ENCODE data around the gene PRKRA.

The PRKRA gene

GRCh38 chr2:178395941-178396570, 54.9 kb downstream of the PRKRA start:
- Histone ChIP-seq H3K36me3 (ENCODE audit: low read depth) (peaks cover 7% of the 10 kb centered on the region; the same call in 1 of the 2 replicates), H3K4me3 (ENCODE audit: severe bottlenecking) (no peak overlapping the region), H3K27ac (ENCODE audit: poor library complexity, severe bottlenecking) (no peak overlapping the region), H3K9me3 (ENCODE audit: severe bottlenecking) (no peaks in the 10 kb centered on the region), H3K27me3 (ENCODE audit: insufficient read depth, poor library complexity, severe bottlenecking) (no peaks in the 10 kb centered on the region), H3K4me1 (ENCODE audit: insufficient read depth, poor library complexity, severe bottlenecking) (peaks cover 5% of the 10 kb centered on the region)
- ATAC-seq (ENCODE audit: low read depth) (no peak), DNase-seq (ENCODE audit: low spot score) (no peak)
- no peak for TF ChIP-seq CTCF (IDR thresholded peaks at IDR 0.05; ENCODE audit: poor library complexity, severe bottlenecking)

DNA sequence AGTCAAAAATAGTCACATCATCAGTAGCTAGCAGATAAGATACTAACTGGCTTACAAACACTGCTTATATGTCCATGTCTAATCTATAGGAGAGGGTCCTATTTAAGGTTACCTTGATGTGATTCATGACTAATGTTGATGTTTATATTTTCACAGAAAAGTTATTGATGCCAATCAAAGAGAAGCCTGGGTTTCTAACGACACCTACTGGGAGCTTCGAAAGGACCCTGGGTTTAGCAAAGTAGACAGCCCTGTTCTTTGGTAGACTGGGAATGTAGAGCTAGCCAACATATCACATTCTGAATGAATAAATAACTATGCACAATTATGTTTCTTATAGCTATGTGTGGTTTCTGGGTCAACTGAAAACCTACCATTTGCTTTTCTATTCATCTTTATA, 55.7 kb downstream of the PRKRA start:
- DNase-seq (ENCODE audit: low spot score) (no peak), ATAC-seq (ENCODE audit: low read depth) (no peak)
- TF ChIP-seq CTCF (IDR thresholded peaks at IDR 0.05; ENCODE audit: poor library complexity, severe bottlenecking) = no peak
- Histone ChIP-seq H3K27ac (ENCODE audit: poor library complexity, severe bottlenecking) (no peak overlapping the region), H3K9me3 (ENCODE audit: severe bottlenecking) (no peaks in the 10 kb centered on the region), H3K36me3 (ENCODE audit: low read depth) (peaks cover 7% of the 10 kb centered on the region), H3K4me1 (ENCODE audit: insufficient read depth, poor library complexity, severe bottlenecking) (peaks cover 5% of the 10 kb centered on the region), H3K4me3 (ENCODE audit: severe bottlenecking) (no peak overlapping the region), H3K27me3 (ENCODE audit: insufficient read depth, poor library complexity, severe bottlenecking) (no peaks in the 10 kb centered on the region)

GRCh38 chr2:178394859-178395258, 56.1 kb downstream of the PRKRA start:
- ATAC-seq (ENCODE audit: low read depth) = no peak

GRCh38 chr2:178392215-178392614, 58.8 kb downstream of the PRKRA start:
- H3K27me3 ChIP-seq (ENCODE audit: insufficient read depth, poor library complexity, severe bottlenecking) = no peaks in the 10 kb centered on the region
- H3K9me3 ChIP-seq (ENCODE audit: severe bottlenecking) = no peaks in the 10 kb centered on the region
- peaks cover 11% of the 10 kb centered on the region for H3K36me3 ChIP-seq (ENCODE audit: low read depth)
- no peak overlapping the region for H3K27ac ChIP-seq (ENCODE audit: poor library complexity, severe bottlenecking)
- TF ChIP-seq CTCF (IDR thresholded peaks at IDR 0.05; ENCODE audit: poor library complexity, severe bottlenecking) = no peak
- peaks cover 5% of the 10 kb centered on the region for H3K4me1 ChIP-seq (ENCODE audit: insufficient read depth, poor library complexity, severe bottlenecking)
- no peak for DNase-seq (ENCODE audit: low spot score)
- peak; percentile 52; the same call in 1 of the 3 replicates for ATAC-seq (ENCODE audit: low read depth)
- no peak overlapping the region for H3K4me3 ChIP-seq (ENCODE audit: severe bottlenecking)

More at GRCh38 chr2:178394859-178395258, 56.1 kb downstream of the PRKRA start:
- no peak for TF ChIP-seq CTCF (IDR thresholded peaks at IDR 0.05; ENCODE audit: poor library complexity, severe bottlenecking)
- Histone ChIP-seq H3K27me3 (ENCODE audit: insufficient read depth, poor library complexity, severe bottlenecking) (no peaks in the 10 kb centered on the region), H3K4me1 (ENCODE audit: insufficient read depth, poor library complexity, severe bottlenecking) (peaks cover 5% of the 10 kb centered on the region), H3K4me3 (ENCODE audit: severe bottlenecking) (no peak overlapping the region), H3K9me3 (ENCODE audit: severe bottlenecking) (no peaks in the 10 kb centered on the region), H3K36me3 (ENCODE audit: low read depth) (peaks cover 7% of the 10 kb centered on the region), H3K27ac (ENCODE audit: poor library complexity, severe bottlenecking) (no peak overlapping the region)
- no peak for DNase-seq (ENCODE audit: low spot score)

DNA sequence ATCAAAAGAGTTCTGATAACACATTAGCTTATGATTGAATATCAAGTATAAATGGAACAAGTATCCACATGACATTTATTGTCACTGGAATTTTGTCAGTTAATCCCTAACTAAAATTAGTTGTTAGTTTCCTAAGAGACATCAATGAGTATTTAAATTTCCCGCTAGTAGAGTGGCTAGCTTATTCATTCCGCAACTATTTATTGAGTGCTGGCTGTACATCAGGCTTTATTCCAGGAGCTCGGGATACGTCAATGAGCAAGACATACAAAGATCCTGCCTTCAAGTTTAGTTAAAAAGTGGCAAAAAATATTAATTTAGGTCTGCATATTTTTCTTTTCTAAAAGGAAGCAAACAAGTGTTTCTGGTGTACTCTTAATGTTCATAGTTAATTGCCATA, 59.3 kb downstream of the PRKRA start:
- no peak for TF ChIP-seq CTCF (IDR thresholded peaks at IDR 0.05; ENCODE audit: poor library complexity, severe bottlenecking)
- H3K4me3 ChIP-seq (ENCODE audit: severe bottlenecking) = no peak overlapping the region
- H3K36me3 ChIP-seq (ENCODE audit: low read depth) = peaks cover 13% of the 10 kb centered on the region
- H3K9me3 ChIP-seq (ENCODE audit: severe bottlenecking) = no peaks in the 10 kb centered on the region
- no peak overlapping the region for H3K27ac ChIP-seq (ENCODE audit: poor library complexity, severe bottlenecking)
- H3K4me1 ChIP-seq (ENCODE audit: insufficient read depth, poor library complexity, severe bottlenecking) = peaks cover 5% of the 10 kb centered on the region
- H3K27me3 ChIP-seq (ENCODE audit: insufficient read depth, poor library complexity, severe bottlenecking) = no peaks in the 10 kb centered on the region
- DNase-seq (ENCODE audit: low spot score) (no peak), ATAC-seq (ENCODE audit: low read depth) (0 out of 3 replicates have a peak, but pooled peaks have one; percentile 29)

Measured in RWPE2 (cell line).